ENCODE results near the gene ZNF552.
A peak's percentile ranks its signal among the peaks of the same experiment; 100 is the strongest.
"Not testable (repeated sequence)": the region's sequence is repeated elsewhere in the genome, so short reads cannot be mapped to it uniquely, and the experiment has no call there.

ZNF552 gene

GRCh38 chr19:57830071-57830602, 15.4 kb upstream of the ZNF552 start, which contains the start of gene ZNF587B:
Gene ZNF587B, plus strand, starts transcription at chr19:57830299. Its CDS starts 230 bp downstream, at chr19:57830529.
- peak; percentile 34 for TF ChIP-seq CTCF (IDR thresholded peaks at IDR 0.05; ENCODE audit: low read depth, low read length, missing control alignments)
- peak within 1 kb of the TSS; percentile 51 for H3K4me3 ChIP-seq (replicated peaks; ENCODE audit: low read depth, low read length)
- DNase-seq (ENCODE audit: extremely low read depth, low read depth), result peak; percentile 65

- DNase-seq (ENCODE audit: extremely low read depth, low read depth), result no peak
- no peak overlapping the region for H3K4me3 ChIP-seq (replicated peaks; ENCODE audit: low read depth, low read length)
- TF ChIP-seq CTCF (IDR thresholded peaks at IDR 0.05; ENCODE audit: low read depth, low read length, missing control alignments), result no peak
These were observed 14.6 kb upstream of the ZNF552 start for GRCh38 chr19:57829316-57829715.

- no peak overlapping the region for H3K4me3 ChIP-seq (replicated peaks; ENCODE audit: low read depth, low read length)
- no peak for DNase-seq (ENCODE audit: extremely low read depth, low read depth)
- no peak for TF ChIP-seq CTCF (IDR thresholded peaks at IDR 0.05; ENCODE audit: low read depth, low read length, missing control alignments)
These were observed 10.8 kb upstream of the ZNF552 start for GRCh38 chr19:57825511-57825910.

GRCh38 chr19:57823608-57824007, 8.9 kb upstream of the ZNF552 start:
- H3K4me3 ChIP-seq (replicated peaks; ENCODE audit: low read depth, low read length); DNase-seq (ENCODE audit: extremely low read depth, low read depth): not testable (repeated sequence)

GRCh38 chr19:57823155-57823554, 8.4 kb upstream of the ZNF552 start:
- 0 out of 2 replicates have a peak overlapping the region, but pooled peaks have one; percentile 3 for H3K4me3 ChIP-seq (replicated peaks; ENCODE audit: low read depth, low read length)
- DNase-seq (ENCODE audit: extremely low read depth, low read depth), result not testable (repeated sequence)

- H3K4me3 ChIP-seq (replicated peaks; ENCODE audit: low read depth, low read length), result 0 out of 2 replicates have a peak overlapping the region, but pooled peaks have one; percentile 4
- not testable (repeated sequence) for DNase-seq (ENCODE audit: extremely low read depth, low read depth)
These were observed 6.8 kb upstream of the ZNF552 start for GRCh38 chr19:57821501-57821900.

- peak overlapping the region; percentile 100 for H3K4me3 ChIP-seq (replicated peaks; ENCODE audit: low read depth, low read length)
These were observed 6.4 kb upstream of the ZNF552 start for GRCh38 chr19:57821095-57821494.

GRCh38 chr19:57820599-57820998, 5.9 kb upstream of the ZNF552 start:
- TF ChIP-seq CTCF (IDR thresholded peaks at IDR 0.05; ENCODE audit: low read depth, low read length, missing control alignments), result no peak
- H3K4me3 ChIP-seq (replicated peaks; ENCODE audit: low read depth, low read length), result peak overlapping the region; percentile 100
- no peak for DNase-seq (ENCODE audit: extremely low read depth, low read depth)

More at GRCh38 chr19:57821095-57821494, 6.4 kb upstream of the ZNF552 start:
- DNase-seq (ENCODE audit: extremely low read depth, low read depth), result not testable (repeated sequence)

- peak overlapping the region; percentile 100 for H3K4me3 ChIP-seq (replicated peaks; ENCODE audit: low read depth, low read length)
- DNase-seq (ENCODE audit: extremely low read depth, low read depth), result peak; percentile 88
- no peak for TF ChIP-seq CTCF (IDR thresholded peaks at IDR 0.05; ENCODE audit: low read depth, low read length, missing control alignments)
These were observed 4.9 kb upstream of the ZNF552 start for GRCh38 chr19:57819475-57820148.

Measured in HFF-Myc (cell line).